ENCODE data around the gene BORA. TPM values are rescaled to one million over a fixed set of nuclear protein-coding genes. Genes with fewer than 3 reads are reported as not detected.

The BORA gene
- total RNA-seq, 1 experiment from 2014 or later = 12.3 TPM

GRCh38 chr13:72781451-72782439 is 54.0 kb downstream of the BORA start, which contains the start of the genes DIS3 and PIBF1 (continued):
- TF ChIP-seq CTCF (IDR thresholded peaks at IDR 0.05) (no peak), ETV6 (CRISPR knock-in tag; IDR thresholded peaks at IDR 0.05) (peak; percentile 36; the same call in 1 of the 2 replicates), GRHL2 (CRISPR knock-in tag; IDR thresholded peaks at IDR 0.05; ENCODE audit: insufficient replicate concordance, severe bottlenecking) (no peak), RELA (CRISPR knock-in tag; IDR thresholded peaks at IDR 0.05; ENCODE audit: borderline replicate concordance) (no peak), MLX (CRISPR knock-in tag; IDR thresholded peaks at IDR 0.05) (no peak), ZNF423 (CRISPR knock-in tag; IDR thresholded peaks at IDR 0.05) (no peak), ZNF138 (CRISPR knock-in tag; conservative IDR thresholded peaks at IDR 0.05) (no peak), NFYB (CRISPR knock-in tag; conservative IDR thresholded peaks at IDR 0.05; ENCODE audit: low read depth) (peak; percentile 52; the same call in 1 of the 2 replicates), ZNF512 (CRISPR knock-in tag; IDR thresholded peaks at IDR 0.05; ENCODE audit: borderline replicate concordance) (no peak), TCF7 (CRISPR knock-in tag; IDR thresholded peaks at IDR 0.05; ENCODE audit: low read depth) (no peak), ZNF671 (CRISPR knock-in tag; IDR thresholded peaks at IDR 0.05) (no peak), NR3C1 (CRISPR knock-in tag; conservative IDR thresholded peaks at IDR 0.05; ENCODE audit: low read depth) (no peak), AR (CRISPR knock-in tag; IDR thresholded peaks at IDR 0.05) (no peak), ESRRA (CRISPR knock-in tag; IDR thresholded peaks at IDR 0.05; ENCODE audit: borderline replicate concordance) (peak; percentile 47; the same call in 1 of the 2 replicates), FOXJ3 (CRISPR knock-in tag; IDR thresholded peaks at IDR 0.05; ENCODE audit: borderline replicate concordance) (no peak)
- TF ChIP-seq, protein P1, sequence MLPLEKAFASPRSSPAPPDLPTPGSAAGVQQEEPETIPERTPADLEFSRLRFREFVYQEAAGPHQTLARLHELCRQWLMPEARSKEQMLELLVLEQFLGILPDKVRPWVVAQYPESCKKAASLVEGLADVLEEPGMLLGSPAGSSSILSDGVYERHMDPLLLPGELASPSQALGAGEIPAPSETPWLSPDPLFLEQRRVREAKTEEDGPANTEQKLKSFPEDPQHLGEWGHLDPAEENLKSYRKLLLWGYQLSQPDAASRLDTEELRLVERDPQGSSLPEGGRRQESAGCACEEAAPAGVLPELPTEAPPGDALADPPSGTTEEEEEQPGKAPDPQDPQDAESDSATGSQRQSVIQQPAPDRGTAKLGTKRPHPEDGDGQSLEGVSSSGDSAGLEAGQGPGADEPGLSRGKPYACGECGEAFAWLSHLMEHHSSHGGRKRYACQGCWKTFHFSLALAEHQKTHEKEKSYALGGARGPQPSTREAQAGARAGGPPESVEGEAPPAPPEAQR (CRISPR knock-in tag; IDR thresholded peaks at IDR 0.05) = no peak
- TF ChIP-seq, protein P2, sequence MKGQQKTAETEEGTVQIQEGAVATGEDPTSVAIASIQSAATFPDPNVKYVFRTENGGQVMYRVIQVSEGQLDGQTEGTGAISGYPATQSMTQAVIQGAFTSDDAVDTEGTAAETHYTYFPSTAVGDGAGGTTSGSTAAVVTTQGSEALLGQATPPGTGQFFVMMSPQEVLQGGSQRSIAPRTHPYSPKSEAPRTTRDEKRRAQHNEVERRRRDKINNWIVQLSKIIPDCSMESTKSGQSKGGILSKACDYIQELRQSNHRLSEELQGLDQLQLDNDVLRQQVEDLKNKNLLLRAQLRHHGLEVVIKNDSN (CRISPR knock-in tag; IDR thresholded peaks at IDR 0.05) = peak; percentile 53; the same call in 1 of the 2 replicates
- TF ChIP-seq, protein P3, sequence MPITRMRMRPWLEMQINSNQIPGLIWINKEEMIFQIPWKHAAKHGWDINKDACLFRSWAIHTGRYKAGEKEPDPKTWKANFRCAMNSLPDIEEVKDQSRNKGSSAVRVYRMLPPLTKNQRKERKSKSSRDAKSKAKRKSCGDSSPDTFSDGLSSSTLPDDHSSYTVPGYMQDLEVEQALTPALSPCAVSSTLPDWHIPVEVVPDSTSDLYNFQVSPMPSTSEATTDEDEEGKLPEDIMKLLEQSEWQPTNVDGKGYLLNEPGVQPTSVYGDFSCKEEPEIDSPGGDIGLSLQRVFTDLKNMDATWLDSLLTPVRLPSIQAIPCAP (CRISPR knock-in tag; IDR thresholded peaks at IDR 0.05) = no peak
- TF ChIP-seq, protein P4, sequence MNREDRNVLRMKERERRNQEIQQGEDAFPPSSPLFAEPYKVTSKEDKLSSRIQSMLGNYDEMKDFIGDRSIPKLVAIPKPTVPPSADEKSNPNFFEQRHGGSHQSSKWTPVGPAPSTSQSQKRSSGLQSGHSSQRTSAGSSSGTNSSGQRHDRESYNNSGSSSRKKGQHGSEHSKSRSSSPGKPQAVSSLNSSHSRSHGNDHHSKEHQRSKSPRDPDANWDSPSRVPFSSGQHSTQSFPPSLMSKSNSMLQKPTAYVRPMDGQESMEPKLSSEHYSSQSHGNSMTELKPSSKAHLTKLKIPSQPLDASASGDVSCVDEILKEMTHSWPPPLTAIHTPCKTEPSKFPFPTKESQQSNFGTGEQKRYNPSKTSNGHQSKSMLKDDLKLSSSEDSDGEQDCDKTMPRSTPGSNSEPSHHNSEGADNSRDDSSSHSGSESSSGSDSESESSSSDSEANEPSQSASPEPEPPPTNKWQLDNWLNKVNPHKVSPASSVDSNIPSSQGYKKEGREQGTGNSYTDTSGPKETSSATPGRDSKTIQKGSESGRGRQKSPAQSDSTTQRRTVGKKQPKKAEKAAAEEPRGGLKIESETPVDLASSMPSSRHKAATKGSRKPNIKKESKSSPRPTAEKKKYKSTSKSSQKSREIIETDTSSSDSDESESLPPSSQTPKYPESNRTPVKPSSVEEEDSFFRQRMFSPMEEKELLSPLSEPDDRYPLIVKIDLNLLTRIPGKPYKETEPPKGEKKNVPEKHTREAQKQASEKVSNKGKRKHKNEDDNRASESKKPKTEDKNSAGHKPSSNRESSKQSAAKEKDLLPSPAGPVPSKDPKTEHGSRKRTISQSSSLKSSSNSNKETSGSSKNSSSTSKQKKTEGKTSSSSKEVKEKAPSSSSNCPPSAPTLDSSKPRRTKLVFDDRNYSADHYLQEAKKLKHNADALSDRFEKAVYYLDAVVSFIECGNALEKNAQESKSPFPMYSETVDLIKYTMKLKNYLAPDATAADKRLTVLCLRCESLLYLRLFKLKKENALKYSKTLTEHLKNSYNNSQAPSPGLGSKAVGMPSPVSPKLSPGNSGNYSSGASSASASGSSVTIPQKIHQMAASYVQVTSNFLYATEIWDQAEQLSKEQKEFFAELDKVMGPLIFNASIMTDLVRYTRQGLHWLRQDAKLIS (CRISPR knock-in tag; IDR thresholded peaks at IDR 0.05; ENCODE audit: borderline replicate concordance) = no peak

Measured in WTC11 (cell line).